NCI-H2196 (cell line): ENCODE measurements around the gene HJURP.
"Not testable (repeated sequence)": the region's sequence is repeated elsewhere in the genome, so short reads cannot be mapped to it uniquely, and the experiment has no call there.

Source experiments
- DNase-seq: peaks from one replicate; lab custom pipeline; 2025; ENCODE audit not compliant: unreplicated experiment; lab: John Stamatoyannopoulos, UW

The HJURP gene

GRCh38 chr2:233854241-233854981, at the start of gene HJURP:
Gene HJURP, minus strand, starts transcription at chr2:233854535. Its CDS starts 35 bp downstream, at chr2:233854500.
- peak; percentile 96 for DNase-seq

GRCh38 chr2:233901884-233902283, 47.5 kb upstream of the HJURP start:
- DNase-seq: no peak

GRCh38 chr2:233901367-233901766, 47.0 kb upstream of the HJURP start:
- no peak for DNase-seq

- not testable (repeated sequence) for DNase-seq
Observed at GRCh38 chr2:233896253-233896652, 41.9 kb upstream of the HJURP start.

- peak; percentile 26 for DNase-seq
Observed at GRCh38 chr2:233892793-233893192, 38.5 kb upstream of the HJURP start.

- no peak for DNase-seq
Observed at GRCh38 chr2:233882353-233882752, 28.0 kb upstream of the HJURP start.

GRCh38 chr2:233872125-233872524, 17.8 kb upstream of the HJURP start:
- DNase-seq: not testable (repeated sequence)

- DNase-seq: no peak
Observed at GRCh38 chr2:233871432-233871831, 17.1 kb upstream of the HJURP start.

- peak; percentile 64 for DNase-seq
Observed at GRCh38 chr2:233867993-233868532, 13.7 kb upstream of the HJURP start, which contains the start of gene MSL3B. Gene MSL3B, minus strand, starts transcription at chr2:233868386.

GRCh38 chr2:233866479-233866878, 12.1 kb upstream of the HJURP start:
- no peak for DNase-seq

GRCh38 chr2:233865838-233866237, 11.5 kb upstream of the HJURP start:
- no peak for DNase-seq

GRCh38 chr2:233862261-233862768, 8.0 kb upstream of the HJURP start:
- DNase-seq: no peak

- DNase-seq: no peak
Observed at GRCh38 chr2:233858331-233858730, 4.0 kb upstream of the HJURP start.

GRCh38 chr2:233857511-233858141, 3.3 kb upstream of the HJURP start:
- DNase-seq: no peak

- no peak for DNase-seq
Observed at GRCh38 chr2:233856184-233856583, 1.8 kb upstream of the HJURP start.

GRCh38 chr2:233855345-233855744, 1.0 kb upstream of the HJURP start:
- DNase-seq: no peak

- DNase-seq: no peak
Observed at GRCh38 chr2:233853883-233854240, 473 bp downstream of the HJURP start.

GRCh38 chr2:233853353-233853752, 982 bp downstream of the HJURP start:
- DNase-seq: no peak

- no peak for DNase-seq
Observed at GRCh38 chr2:233852056-233852455, 2.3 kb downstream of the HJURP start.

- DNase-seq: no peak
Observed at GRCh38 chr2:233851169-233851568, 3.2 kb downstream of the HJURP start.

GRCh38 chr2:233850745-233851144, 3.6 kb downstream of the HJURP start:
- DNase-seq: no peak

GRCh38 chr2:233849607-233850271, 4.6 kb downstream of the HJURP start:
- DNase-seq: no peak
